ENCODE data around the gene CDC42SE2.

CDC42SE2 gene

GRCh38 chr5:131304414-131304813 is 40.6 kb downstream of the CDC42SE2 start:
- no peak for TF ChIP-seq FOXP2 (optimal IDR thresholded peaks at IDR 0.05; ENCODE audit: borderline replicate concordance, extremely low read depth, extremely low read length, insufficient read depth)
- TF ChIP-seq SIN3A (IDR thresholded peaks at IDR 0.05; ENCODE audit: borderline replicate concordance, insufficient read depth, low read length), result no peak
- no peak for TF ChIP-seq POLR2AphosphoS5 (IDR thresholded peaks at IDR 0.05; ENCODE audit: low read depth, low read length)
- TF ChIP-seq REST (IDR thresholded peaks at IDR 0.05; ENCODE audit: insufficient read depth in 1 of 2, low read depth in 2 of 2, low read length in 2 of 2), result no peak
- TF ChIP-seq TAF1 (IDR thresholded peaks at IDR 0.05; ENCODE audit: borderline replicate concordance, insufficient read depth, low read length), result no peak

- TF ChIP-seq TAF1 (IDR thresholded peaks at IDR 0.05; ENCODE audit: borderline replicate concordance, insufficient read depth, low read length) (no peak), REST (IDR thresholded peaks at IDR 0.05; ENCODE audit: insufficient read depth in 1 of 2, low read depth in 2 of 2, low read length in 2 of 2) (no peak), POLR2AphosphoS5 (IDR thresholded peaks at IDR 0.05; ENCODE audit: low read depth, low read length) (no peak), FOXP2 (optimal IDR thresholded peaks at IDR 0.05; ENCODE audit: borderline replicate concordance, extremely low read depth, extremely low read length, insufficient read depth) (no peak), SIN3A (IDR thresholded peaks at IDR 0.05; ENCODE audit: borderline replicate concordance, insufficient read depth, low read length) (no peak)
Measured at GRCh38 chr5:131305138-131305689, 41.4 kb downstream of the CDC42SE2 start.

- TF ChIP-seq REST (IDR thresholded peaks at IDR 0.05; ENCODE audit: insufficient read depth in 1 of 2, low read depth in 2 of 2, low read length in 2 of 2), result no peak
- TF ChIP-seq SIN3A (IDR thresholded peaks at IDR 0.05; ENCODE audit: borderline replicate concordance, insufficient read depth, low read length), result no peak
- no peak for TF ChIP-seq FOXP2 (optimal IDR thresholded peaks at IDR 0.05; ENCODE audit: borderline replicate concordance, extremely low read depth, extremely low read length, insufficient read depth)
- TF ChIP-seq POLR2AphosphoS5 (IDR thresholded peaks at IDR 0.05; ENCODE audit: low read depth, low read length), result no peak
- TF ChIP-seq TAF1 (IDR thresholded peaks at IDR 0.05; ENCODE audit: borderline replicate concordance, insufficient read depth, low read length), result no peak
Measured at GRCh38 chr5:131305906-131306305, 42.1 kb downstream of the CDC42SE2 start.

GRCh38 chr5:131316026-131316425 is 52.2 kb downstream of the CDC42SE2 start:
- TF ChIP-seq SIN3A (IDR thresholded peaks at IDR 0.05; ENCODE audit: borderline replicate concordance, insufficient read depth, low read length), result no peak
- TF ChIP-seq REST (IDR thresholded peaks at IDR 0.05; ENCODE audit: insufficient read depth in 1 of 2, low read depth in 2 of 2, low read length in 2 of 2), result no peak
- no peak for TF ChIP-seq FOXP2 (optimal IDR thresholded peaks at IDR 0.05; ENCODE audit: borderline replicate concordance, extremely low read depth, extremely low read length, insufficient read depth)
- TF ChIP-seq POLR2AphosphoS5 (IDR thresholded peaks at IDR 0.05; ENCODE audit: low read depth, low read length), result no peak
- no peak for TF ChIP-seq TAF1 (IDR thresholded peaks at IDR 0.05; ENCODE audit: borderline replicate concordance, insufficient read depth, low read length)

Measured in PFSK-1 (cell line).